WERI-Rb-1 (cell line): Measurements from ENCODE around the gene AADAC.
"Not testable (repeated sequence)": the region's sequence is repeated elsewhere in the genome, so short reads cannot be mapped to it uniquely, and the experiment has no call there.

Experiments used
- DNase-seq: peaks from one replicate; pipeline ENCODE4 v3.0.0-alpha.2; 2020
- H3K27ac ChIP-seq: fragments of 250-450 bp; sonication (Bioruptor Pico); 2 replicates; pipeline ENCODE4 v1.5.1; 2020; ENCODE audit warnings: mild to moderate bottlenecking, moderate library complexity
- H3K27me3 ChIP-seq: fragments of 250-450 bp; sonication (Bioruptor Pico); 2 replicates; pipeline ENCODE4 v1.5.1; 2021; ENCODE audit warnings: mild to moderate bottlenecking, low read depth, moderate library complexity; ENCODE audit not compliant: insufficient read depth, severe bottlenecking
- H3K36me3 ChIP-seq: fragments of 250-450 bp; sonication (Bioruptor Pico); 2 replicates; pipeline ENCODE4 v1.5.1; 2020; ENCODE audit warnings: mild to moderate bottlenecking, moderate library complexity
- H3K4me3 ChIP-seq: 2 replicates; pipeline ENCODE4 v1.5.1; 2011; ENCODE audit warnings: low read depth, mild to moderate bottlenecking, control low read depth, low read length
- H3K9me3 ChIP-seq: fragments of 250-450 bp; sonication (Bioruptor Pico); 2 replicates; pipeline ENCODE4 v1.5.1; 2021; ENCODE audit warnings: mild to moderate bottlenecking, moderate library complexity; ENCODE audit not compliant: severe bottlenecking
- CTCF ChIP-seq: IDR thresholded peaks from 2 replicates; pipeline ENCODE4 v1.5.1; 2011; ENCODE audit warnings: low read depth, mild to moderate bottlenecking, control low read depth, inconsistent platforms, low read length

The AADAC gene

GRCh38 chr3:151843275-151843674, 29.4 kb downstream of the AADAC start:
- TF ChIP-seq CTCF = no peak
- no peak overlapping the region for H3K27ac ChIP-seq
- peaks cover 9% of the 10 kb centered on the region for H3K27me3 ChIP-seq

GRCh38 chr3:151845306-151845905, 31.5 kb downstream of the AADAC start:
- Histone ChIP-seq H3K27me3 (peaks cover 6% of the 10 kb centered on the region), H3K4me3 (no peak overlapping the region), H3K36me3 (no peaks in the 10 kb centered on the region), H3K27ac (no peak overlapping the region), H3K9me3 (no peaks in the 10 kb centered on the region)
- DNase-seq = no peak
- TF ChIP-seq CTCF = no peak

More at GRCh38 chr3:151843275-151843674, 29.4 kb downstream of the AADAC start:
- H3K4me3 ChIP-seq = no peak overlapping the region
- DNase-seq = no peak
- H3K9me3 ChIP-seq = no peaks in the 10 kb centered on the region
- no peaks in the 10 kb centered on the region for H3K36me3 ChIP-seq

- not testable (repeated sequence) for H3K27me3 ChIP-seq, H3K27ac ChIP-seq, H3K4me3 ChIP-seq, H3K36me3 ChIP-seq, DNase-seq, H3K9me3 ChIP-seq
Measured at GRCh38 chr3:151850065-151850464, 36.1 kb downstream of the AADAC start.

DNA sequence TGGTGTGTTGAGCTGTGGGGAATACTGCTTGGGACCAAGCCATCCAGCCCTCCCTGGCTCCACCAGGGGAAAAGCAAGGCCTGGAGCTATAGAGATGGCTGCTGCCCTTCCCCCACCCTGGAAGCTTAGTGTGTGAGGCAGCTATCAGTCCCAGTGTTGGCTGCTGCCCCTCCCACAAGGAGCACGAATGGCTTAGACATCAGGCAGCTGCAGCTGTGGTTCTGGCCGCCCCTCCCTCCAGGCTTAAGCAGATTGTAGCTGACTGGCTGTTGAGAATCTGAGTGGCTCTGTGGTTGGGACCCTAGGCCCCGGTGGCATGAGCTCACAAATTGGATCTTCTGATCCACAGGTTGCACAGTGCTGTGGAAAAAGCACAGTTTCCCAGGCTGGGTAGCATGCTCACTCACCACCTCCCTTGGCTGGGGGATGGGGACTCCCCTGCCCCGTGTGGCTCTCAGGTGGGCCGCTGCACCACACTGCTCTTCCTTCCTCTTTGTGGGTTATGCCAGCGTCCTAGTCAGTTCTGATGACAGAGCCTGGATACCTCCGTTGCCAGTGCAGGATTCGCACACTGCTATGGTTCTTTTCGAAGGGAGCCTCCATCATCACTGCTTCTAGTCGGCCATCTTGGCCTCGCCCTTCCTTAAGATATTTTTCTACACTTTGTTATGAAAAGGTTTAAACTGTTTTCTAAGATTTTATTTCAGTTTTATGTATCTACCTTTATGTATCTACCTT, 38.3 kb downstream of the AADAC start:
- Histone ChIP-seq H3K27ac (no peak overlapping the region), H3K4me3 (no peak overlapping the region), H3K27me3 (no peaks in the 10 kb centered on the region), H3K9me3 (no peaks in the 10 kb centered on the region), H3K36me3 (no peaks in the 10 kb centered on the region)
- peak; percentile 27 for DNase-seq
- no peak for TF ChIP-seq CTCF

GRCh38 chr3:151856118-151856517, 42.2 kb downstream of the AADAC start:
- no peak for TF ChIP-seq CTCF
- Histone ChIP-seq H3K9me3 (no peaks in the 10 kb centered on the region), H3K27ac (no peak overlapping the region), H3K36me3 (no peaks in the 10 kb centered on the region), H3K27me3 (no peaks in the 10 kb centered on the region), H3K4me3 (no peak overlapping the region)
- no peak for DNase-seq

GRCh38 chr3:151856641-151857040, 42.7 kb downstream of the AADAC start:
- no peaks in the 10 kb centered on the region for H3K36me3 ChIP-seq
- H3K27me3 ChIP-seq = no peaks in the 10 kb centered on the region
- no peak overlapping the region for H3K4me3 ChIP-seq
- no peak for TF ChIP-seq CTCF
- H3K27ac ChIP-seq = no peak overlapping the region
- no peak for DNase-seq
- no peaks in the 10 kb centered on the region for H3K9me3 ChIP-seq
